A549 (cell line): ENCODE measurements around the gene WSCD2. TPM values are rescaled to one million over a fixed set of nuclear protein-coding genes. Genes with fewer than 3 reads are reported as not detected.

Experiments used
- ATAC-seq, 2 experiments: fragments of 200-7000 bp in 1 of 2; fragments of >200 bp in 1 of 2; cut with Nextera tagmentation in 1 of 2; cut with Tn5 transposase in 1 of 2; 3 replicates each; pipeline versions ENCODE4 v1.8.0 to v1.9.1; 2018 to 2020; ENCODE audit warnings: mild to moderate bottlenecking in 1 of 2, moderate library complexity in 1 of 2
- CTCF ChIA-PET: fragments of 300-600 bp; sonication (Branson Sonifier 250); formaldehyde crosslinking; extraction: SDS; loops from one replicate; lab custom pipeline; 2021; ENCODE audit warnings: antibody characterized with exemption, inconsistent platforms; lab: Yijun Ruan, JAX
- POLR2A ChIA-PET: fragments of 350-600 bp; formaldehyde crosslinking; extraction: SDS; loops from one replicate; lab custom pipeline; 2021; ENCODE audit warnings: antibody characterized with exemption, inconsistent platforms; lab: Yijun Ruan, JAX
- DNase-seq, 2 experiments: peaks; one replicate each; pipeline versions ENCODE4 v3.0.0 to v3.0.0-alpha.2; 2011 to 2016; ENCODE audit warnings: low read depth in 1 of 2, low spot score in 1 of 2
- FAIRE-seq: peaks from 2 replicates; lab custom pipeline; 2011; peaks lifted over from hg19 to GRCh38; lab: Jason Lieb, UNC
- H3K27ac ChIP-seq, 2 experiments: fragments of >200 bp; sonication (Bioruptor Twin); formaldehyde crosslinking; 3 replicates each; pipeline ENCODE4 v1.5.1; 2016 to 2017
- H3K4me1 ChIP-seq: fragments of >200 bp; sonication (Bioruptor Twin); formaldehyde crosslinking; 3 replicates; pipeline ENCODE4 v1.6.1; 2016
- H3K4me2 ChIP-seq: fragments of >200 bp; sonication (Bioruptor Twin); formaldehyde crosslinking; 3 replicates; pipeline ENCODE4 v1.6.1; 2016
- H3K4me3 ChIP-seq: fragments of >200 bp; sonication (Bioruptor Twin); formaldehyde crosslinking; 3 replicates; pipeline ENCODE4 v1.5.1; 2016
- H3K9me3 ChIP-seq: fragments of >200 bp; sonication (Bioruptor Twin); formaldehyde crosslinking; 3 replicates; pipeline ENCODE4 v1.6.1; 2016
- CTCF ChIP-seq: fragments of >200 bp; sonication (Bioruptor Twin); formaldehyde crosslinking; IDR thresholded peaks from 3 replicates; pipeline ENCODE4 v1.5.1; 2016
- FOSB ChIP-seq: fragments of 250-450 bp; sonication (Bioruptor Pico); IDR thresholded peaks from 2 replicates; pipeline ENCODE4 v1.5.0; 2020; ENCODE audit warnings: mild to moderate bottlenecking, moderate library complexity
- GATA3 ChIP-seq: IDR thresholded peaks from 2 replicates; pipeline ENCODE4 v1.6.1; 2012; ENCODE audit warnings: borderline replicate concordance
- HDAC2 ChIP-seq: fragments of 200-600 bp; sonication (generic); IDR thresholded peaks from 2 replicates; pipeline ENCODE4 v1.6.1; 2016
- HMGXB4 ChIP-seq: fragments of 250-450 bp; sonication (Bioruptor Pico); IDR thresholded peaks from 2 replicates; pipeline ENCODE4 v1.5.0; 2021; ENCODE audit warnings: mild to moderate bottlenecking, moderate library complexity, borderline replicate concordance
- JUNB ChIP-seq: fragments of >200 bp; sonication (Bioruptor Twin); formaldehyde crosslinking; IDR thresholded peaks from 2 replicates; pipeline ENCODE4 v1.6.1; 2016
- KDM1A ChIP-seq: fragments of 200-600 bp; sonication (generic); IDR thresholded peaks from 2 replicates; pipeline ENCODE4 v1.6.1; 2016; ENCODE audit warnings: low read depth, mild to moderate bottlenecking
- KDM5A ChIP-seq: fragments of 200-600 bp; sonication (generic); IDR thresholded peaks from 2 replicates; pipeline ENCODE4 v1.6.1; 2016; ENCODE audit warnings: antibody characterized with exemption, mild to moderate bottlenecking
- MAFK ChIP-seq: fragments of 450-650 bp; IDR thresholded peaks from 2 replicates; pipeline ENCODE4 v1.6.1; 2014; ENCODE audit not compliant: partially characterized antibody
- NPAS2 ChIP-seq: fragments of 250-450 bp; sonication (Bioruptor Pico); IDR thresholded peaks from 2 replicates; pipeline ENCODE4 v1.8.0; 2022; ENCODE audit warnings: mild to moderate bottlenecking, moderate library complexity, borderline replicate concordance
- NR3C1 ChIP-seq: fragments of >200 bp; sonication (Bioruptor Twin); formaldehyde crosslinking; IDR thresholded peaks from 3 replicates; pipeline ENCODE4 v1.6.1; 2017
- PHF8 ChIP-seq: fragments of 200-600 bp; sonication (generic); IDR thresholded peaks from 2 replicates; pipeline ENCODE4 v1.6.1; 2016; ENCODE audit warnings: low read depth, mild to moderate bottlenecking, antibody characterized with exemption, moderate library complexity, borderline replicate concordance
- RAD21 ChIP-seq, 2 experiments: fragments of >200 bp in 1 of 2; sonication (Bioruptor Twin) in 1 of 2; formaldehyde crosslinking in 1 of 2; IDR thresholded peaks in 1 of 2; conservative IDR thresholded peaks in 1 of 2; 2 replicates in 1 of 2; 3 replicates in 1 of 2; pipeline ENCODE4 v1.6.1; 2012 to 2018; ENCODE audit warnings: inconsistent platforms in 1 of 2
- TP53 ChIP-seq: fragments of 250-450 bp; sonication (Bioruptor Pico); IDR thresholded peaks from 2 replicates; pipeline ENCODE4 v1.5.0; 2021; ENCODE audit warnings: mild to moderate bottlenecking, moderate library complexity
- USF2 ChIP-seq: fragments of 450-650 bp; IDR thresholded peaks from 2 replicates; pipeline ENCODE4 v1.6.1; 2014; ENCODE audit warnings: antibody characterized with exemption
- ZSCAN20 ChIP-seq: fragments of 250-450 bp; sonication (Bioruptor Pico); IDR thresholded peaks from 2 replicates; pipeline ENCODE4 v1.8.0; 2022; ENCODE audit warnings: mild to moderate bottlenecking, moderate library complexity
- WGBS: methylation state at CpG from one replicate; pipeline ENCODE4 v1.1.6; 2017; ENCODE audit errors: missing lambda C conversion rate; 5-methylcytosine and 5-hydroxymethylcytosine counted together
- polyA plus RNA-seq, 4 experiments: library from polyadenylated mRNA; depleted of rRNA in 3 of 4; stranded (reverse); fragments of >200 nt; fragmentation: RNase III in 1 of 4; extraction: RNeasy Plus Mini Kit Qiagen cat#74134 plus additional on column Dnase treatment in 1 of 4; gene quantifications; 2 replicates in 3 of 4; 3 replicates in 1 of 4; pipeline ENCODE4 v1.2.3, GENCODE V29; 2011 to 2017
- TF ChIP-seq, protein P1 (sequence below): fragments of 150-350 bp; IDR thresholded peaks from 2 replicates; pipeline ENCODE4 v1.6.1; 2014; ENCODE audit warnings: low read depth, mild to moderate bottlenecking, low read length
- TF ChIP-seq, protein P2 (sequence below): IDR thresholded peaks from 2 replicates; pipeline ENCODE4 v1.6.1; 2012; ENCODE audit warnings: low read depth, borderline replicate concordance

Gene WSCD2
- polyA plus RNA-seq, 2 of the 4 experiments (the other 2 are of a cell fraction), result not detected

DNA sequence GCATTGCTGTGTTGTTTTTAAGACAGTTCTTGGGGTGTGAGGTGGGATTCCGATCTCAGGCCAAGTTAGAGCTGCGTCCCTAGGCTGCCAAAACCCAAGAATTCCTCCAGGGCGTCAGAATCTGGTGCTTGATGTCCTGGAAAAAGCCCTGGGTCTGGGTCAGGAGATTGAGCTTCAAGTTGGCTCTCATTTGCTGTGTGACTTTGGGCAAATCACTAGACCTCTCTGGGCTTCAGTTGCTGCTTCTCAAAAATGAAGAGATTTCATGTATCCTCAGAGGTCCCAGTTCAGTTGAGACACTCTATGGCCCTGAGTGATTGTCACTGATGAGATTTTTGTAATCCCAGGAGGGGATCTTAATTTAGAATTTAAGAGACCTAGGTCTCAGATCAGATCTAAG is 1.9 kb downstream of the WSCD2 start:
- ChIA-PET CTCF (interaction anchor here (1.8 kb wide), 1 partner anchor 10 kb away, joined by 5 read pairs; no protein-coding TSS in a partner anchor), POLR2A (no interaction called here)

GRCh38 chr12:108131657-108132126 is 2.6 kb downstream of the WSCD2 start:
- ChIA-PET CTCF (no interaction called here), POLR2A (no interaction called here)
- Histone ChIP-seq H3K4me3 (no peak overlapping the region), H3K27ac (no peak overlapping the region), H3K4me1 (0 out of 3 replicates have a peak, but pooled peaks cover 3% of the 10 kb centered on the region), H3K4me2 (no peak overlapping the region), H3K9me3 (no peaks in the 10 kb centered on the region)
- no peak for FAIRE-seq
- WGBS, result 5% methylated on average over 6 of the region's 6 CpGs
- no peak for ATAC-seq
- no peak for DNase-seq
- TF ChIP-seq PHF8 (no peak), USF2 (no peak), CTCF (no peak), GATA3 (no peak), KDM1A (no peak), MAFK (no peak), JUNB (no peak)
- TF ChIP-seq, protein P1, sequence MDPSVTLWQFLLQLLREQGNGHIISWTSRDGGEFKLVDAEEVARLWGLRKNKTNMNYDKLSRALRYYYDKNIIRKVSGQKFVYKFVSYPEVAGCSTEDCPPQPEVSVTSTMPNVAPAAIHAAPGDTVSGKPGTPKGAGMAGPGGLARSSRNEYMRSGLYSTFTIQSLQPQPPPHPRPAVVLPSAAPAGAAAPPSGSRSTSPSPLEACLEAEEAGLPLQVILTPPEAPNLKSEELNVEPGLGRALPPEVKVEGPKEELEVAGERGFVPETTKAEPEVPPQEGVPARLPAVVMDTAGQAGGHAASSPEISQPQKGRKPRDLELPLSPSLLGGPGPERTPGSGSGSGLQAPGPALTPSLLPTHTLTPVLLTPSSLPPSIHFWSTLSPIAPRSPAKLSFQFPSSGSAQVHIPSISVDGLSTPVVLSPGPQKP, result no peak
- TF ChIP-seq, all 56 proteins: peak for 0

More for the DNA sequence above, 1.9 kb downstream of the WSCD2 start:
- WGBS, result 0% methylated on average over 3 of the region's 3 CpGs
- no peaks in the 10 kb centered on the region for H3K9me3 ChIP-seq
- H3K27ac ChIP-seq, result no peak overlapping the region
- no peak for DNase-seq
- no peak for ATAC-seq
- H3K4me2 ChIP-seq, result no peak overlapping the region
- H3K4me1 ChIP-seq, result 0 out of 3 replicates have a peak, but pooled peaks cover 3% of the 10 kb centered on the region
- TF ChIP-seq NR3C1 (no peak), HDAC2 (no peak), FOSB (CRISPR knock-in tag) (no peak), ZSCAN20 (no peak), TP53 (CRISPR knock-in tag) (no peak), JUNB (no peak), NPAS2 (no peak), KDM5A (no peak), RAD21 (conservative IDR thresholded peaks at IDR 0.05 in 1 of 2, IDR thresholded peaks at IDR 0.05 in 1 of 2) (no peak), HMGXB4 (CRISPR knock-in tag) (no peak)
- TF ChIP-seq, protein P2, sequence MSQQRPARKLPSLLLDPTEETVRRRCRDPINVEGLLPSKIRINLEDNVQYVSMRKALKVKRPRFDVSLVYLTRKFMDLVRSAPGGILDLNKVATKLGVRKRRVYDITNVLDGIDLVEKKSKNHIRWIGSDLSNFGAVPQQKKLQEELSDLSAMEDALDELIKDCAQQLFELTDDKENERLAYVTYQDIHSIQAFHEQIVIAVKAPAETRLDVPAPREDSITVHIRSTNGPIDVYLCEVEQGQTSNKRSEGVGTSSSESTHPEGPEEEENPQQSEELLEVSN, result no peak
- no peak for FAIRE-seq
- no peak overlapping the region for H3K4me3 ChIP-seq
